ENCODE measurements around the gene RBM39.
"Not testable (repeated sequence)": the region's sequence is repeated elsewhere in the genome, so short reads cannot be mapped to it uniquely, and the experiment has no call there.

The RBM39 gene

GRCh38 chr20:35750611-35751010, 8.6 kb upstream of the RBM39 start:
- no peak for DNase-seq (ENCODE audit: low read depth)

GRCh38 chr20:35744492-35744841, 2.4 kb upstream of the RBM39 start:
- not testable (repeated sequence) for DNase-seq (ENCODE audit: low read depth)

- DNase-seq (ENCODE audit: low read depth) = no peak
These were observed 1.8 kb upstream of the RBM39 start for GRCh38 chr20:35743693-35744491.

- DNase-seq (ENCODE audit: low read depth) = no peak
These were observed 872 bp upstream of the RBM39 start for GRCh38 chr20:35742741-35743523.

GRCh38 chr20:35739294-35740163, 2.5 kb downstream of the RBM39 start:
- no peak for DNase-seq (ENCODE audit: low read depth)

GRCh38 chr20:35738410-35739179, 3.5 kb downstream of the RBM39 start:
- no peak for DNase-seq (ENCODE audit: low read depth)

DNA sequence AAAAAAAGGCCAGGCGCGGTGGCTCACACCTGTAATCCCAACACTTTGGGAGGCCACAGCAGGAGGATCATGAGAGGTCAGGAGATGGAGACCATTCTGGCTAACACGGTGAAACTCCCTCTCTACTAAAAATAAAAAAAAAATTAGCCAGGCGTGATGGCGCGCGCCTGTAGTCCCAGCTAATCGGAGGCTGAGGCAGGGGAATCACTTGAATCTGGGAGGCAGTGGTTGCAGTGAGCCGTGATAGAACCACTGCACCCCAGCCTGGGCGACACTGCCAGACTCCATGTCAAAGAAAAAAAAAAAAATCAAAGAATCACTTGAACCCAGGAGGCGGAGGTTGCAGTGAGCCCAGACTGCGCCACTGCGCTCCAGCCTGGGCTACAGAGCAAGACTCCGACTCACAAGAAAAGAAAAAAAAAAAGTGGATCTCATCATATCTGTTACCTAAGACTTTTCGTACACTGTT, 4.2 kb downstream of the RBM39 start:
- DNase-seq (ENCODE audit: low read depth) = no peak

DNA sequence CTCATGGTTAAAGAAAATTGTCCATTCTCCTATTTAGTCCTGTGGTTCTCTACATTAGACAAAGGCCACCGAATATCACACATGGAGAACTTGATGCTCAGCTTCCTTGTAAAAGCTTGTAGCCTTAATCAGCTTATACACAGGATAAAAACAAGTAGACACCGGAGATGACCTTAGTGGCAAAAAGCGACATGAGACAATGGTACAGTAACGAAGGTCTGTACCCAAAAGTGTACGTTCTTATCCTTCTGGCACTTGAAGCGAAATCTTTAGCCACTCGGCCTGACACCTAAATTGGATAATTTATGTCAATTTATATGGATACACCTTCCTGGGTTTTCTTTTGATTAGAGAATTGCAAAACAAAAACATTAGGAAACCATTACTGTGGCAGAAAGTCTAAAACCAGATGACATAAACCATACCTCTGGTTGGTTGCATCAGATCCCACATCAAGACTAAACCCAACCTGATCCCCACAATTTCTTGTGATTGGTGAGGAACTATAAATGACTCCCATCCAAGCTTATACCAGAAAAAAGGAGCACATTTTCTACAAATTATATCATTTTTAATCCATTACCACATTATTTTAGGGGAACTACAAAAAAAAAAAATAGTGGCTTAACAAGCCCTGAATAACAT, 6.1 kb downstream of the RBM39 start:
- no peak for DNase-seq (ENCODE audit: low read depth)

DNA sequence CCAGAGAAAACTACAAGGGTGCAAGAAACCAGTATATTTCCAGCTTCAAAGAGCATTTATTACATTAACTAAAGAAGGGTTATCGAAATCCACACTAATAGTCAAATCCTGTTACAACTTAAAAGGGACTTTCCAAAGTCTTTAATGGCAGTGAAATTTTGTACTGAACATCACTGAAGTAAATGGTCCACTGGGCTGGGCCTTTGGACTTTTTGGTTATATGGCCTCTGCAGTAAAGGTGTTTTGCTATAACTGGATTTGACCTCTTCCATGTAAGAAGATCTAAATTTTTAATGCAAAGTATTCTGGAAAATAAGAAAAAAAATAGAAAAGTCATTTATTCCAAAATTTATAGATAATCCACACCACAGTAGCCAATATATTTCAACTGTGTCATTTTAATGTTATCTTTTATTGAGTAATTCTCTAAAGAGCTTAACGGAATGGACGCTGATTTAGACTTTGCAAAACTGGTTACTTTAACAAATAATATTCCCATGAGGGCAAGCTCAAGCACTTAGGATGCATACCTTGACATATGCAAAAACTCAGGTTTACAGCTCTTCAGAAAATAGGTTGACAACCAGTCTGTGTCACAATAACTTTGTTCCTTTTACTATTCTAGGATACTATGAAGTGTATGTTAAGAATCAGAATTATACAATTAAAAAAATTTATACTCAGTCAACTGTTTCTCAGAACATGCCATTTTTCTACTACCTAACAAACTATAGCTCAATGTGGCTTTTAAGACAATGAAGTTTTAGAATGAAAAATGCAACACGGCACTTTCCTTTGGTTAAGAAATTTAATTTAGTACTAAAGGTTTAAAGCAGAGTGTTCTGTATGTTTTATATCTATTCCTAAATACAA, 7.0 kb downstream of the RBM39 start:
- no peak for DNase-seq (ENCODE audit: low read depth)

DNA sequence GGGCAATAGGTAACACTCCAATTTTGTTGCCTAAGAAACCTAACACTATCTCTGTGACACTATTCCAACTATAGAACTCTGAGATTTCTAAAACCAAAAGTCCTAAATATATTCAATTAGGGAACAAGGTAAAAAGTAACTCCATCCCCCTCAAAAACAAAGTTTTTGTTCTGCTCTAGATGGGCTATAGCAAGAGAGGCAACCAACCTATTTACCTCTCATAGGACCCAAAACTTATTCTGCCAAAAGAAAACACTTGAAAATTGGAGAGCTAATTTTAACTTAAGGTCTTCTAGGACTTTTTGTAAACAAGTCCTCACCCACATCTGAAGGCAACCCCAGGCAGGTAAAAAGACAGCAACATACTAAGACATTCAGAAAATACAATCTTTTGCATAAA, 7.7 kb downstream of the RBM39 start:
- no peak for DNase-seq (ENCODE audit: low read depth)

DNA sequence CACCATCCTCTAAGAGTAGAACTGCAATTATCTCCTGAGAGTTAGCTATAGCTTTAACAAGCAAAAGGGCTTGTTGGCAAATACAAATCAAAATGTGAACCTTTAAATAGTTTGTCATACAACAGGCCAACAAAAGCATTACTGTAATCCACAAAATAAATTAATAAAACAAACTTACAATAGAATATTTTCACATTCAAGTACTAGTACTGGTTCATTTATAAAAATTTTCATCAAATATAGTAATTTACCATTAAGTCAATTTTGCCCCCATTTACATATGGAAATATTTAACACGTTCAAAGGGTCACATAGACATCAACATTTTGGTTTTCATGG, 9.4 kb downstream of the RBM39 start:
- no peak for DNase-seq (ENCODE audit: low read depth)

GRCh38 chr20:35731862-35732643, 10.0 kb downstream of the RBM39 start:
- DNase-seq (ENCODE audit: low read depth) = no peak

DNA sequence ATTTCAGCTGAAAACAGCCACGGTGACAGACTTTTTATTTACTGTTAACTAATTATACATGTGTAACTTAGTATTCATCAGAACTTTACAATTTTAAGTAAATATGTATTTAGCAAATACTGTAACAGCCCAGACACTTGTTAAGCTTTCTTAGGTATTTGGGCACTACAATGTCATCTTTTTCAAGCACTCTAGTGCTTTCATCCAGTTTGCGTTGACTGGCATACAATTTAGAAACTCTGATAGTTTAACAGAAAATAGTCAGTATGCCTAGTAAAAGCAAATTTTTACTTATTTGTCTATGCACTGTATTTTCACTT, 10.6 kb downstream of the RBM39 start:
- no peak for DNase-seq (ENCODE audit: low read depth)

- DNase-seq (ENCODE audit: low read depth) = no peak
These were observed 11.2 kb downstream of the RBM39 start for GRCh38 chr20:35730583-35731468.

- no peak for DNase-seq (ENCODE audit: low read depth)
These were observed 12.1 kb downstream of the RBM39 start for GRCh38 chr20:35729836-35730582.

DNA sequence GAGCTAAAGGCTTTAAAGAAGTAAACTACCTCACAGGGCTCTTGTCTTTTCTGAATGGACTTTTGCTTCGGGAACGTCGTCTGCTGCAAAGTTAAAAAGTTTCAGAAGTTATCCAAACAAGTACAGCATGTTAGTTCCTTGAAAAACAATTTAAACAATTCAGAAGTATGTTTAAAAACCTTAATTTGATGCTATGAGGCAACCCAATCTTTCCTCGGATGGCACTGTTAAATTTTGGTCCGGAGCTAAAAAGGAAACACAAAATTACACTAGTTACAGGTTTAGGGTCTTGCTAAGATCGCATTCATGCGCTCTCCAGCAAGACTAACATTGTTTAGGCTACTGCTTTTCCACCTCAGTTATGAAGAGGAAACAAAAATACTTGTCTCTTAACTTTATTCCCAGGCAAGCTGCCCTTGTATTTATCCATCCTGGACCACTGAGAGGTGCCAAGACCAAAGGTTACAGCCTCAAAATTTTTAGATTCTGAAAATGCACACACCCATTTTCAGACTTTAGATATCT, 12.7 kb downstream of the RBM39 start:
- DNase-seq (ENCODE audit: low read depth) = no peak

DNA sequence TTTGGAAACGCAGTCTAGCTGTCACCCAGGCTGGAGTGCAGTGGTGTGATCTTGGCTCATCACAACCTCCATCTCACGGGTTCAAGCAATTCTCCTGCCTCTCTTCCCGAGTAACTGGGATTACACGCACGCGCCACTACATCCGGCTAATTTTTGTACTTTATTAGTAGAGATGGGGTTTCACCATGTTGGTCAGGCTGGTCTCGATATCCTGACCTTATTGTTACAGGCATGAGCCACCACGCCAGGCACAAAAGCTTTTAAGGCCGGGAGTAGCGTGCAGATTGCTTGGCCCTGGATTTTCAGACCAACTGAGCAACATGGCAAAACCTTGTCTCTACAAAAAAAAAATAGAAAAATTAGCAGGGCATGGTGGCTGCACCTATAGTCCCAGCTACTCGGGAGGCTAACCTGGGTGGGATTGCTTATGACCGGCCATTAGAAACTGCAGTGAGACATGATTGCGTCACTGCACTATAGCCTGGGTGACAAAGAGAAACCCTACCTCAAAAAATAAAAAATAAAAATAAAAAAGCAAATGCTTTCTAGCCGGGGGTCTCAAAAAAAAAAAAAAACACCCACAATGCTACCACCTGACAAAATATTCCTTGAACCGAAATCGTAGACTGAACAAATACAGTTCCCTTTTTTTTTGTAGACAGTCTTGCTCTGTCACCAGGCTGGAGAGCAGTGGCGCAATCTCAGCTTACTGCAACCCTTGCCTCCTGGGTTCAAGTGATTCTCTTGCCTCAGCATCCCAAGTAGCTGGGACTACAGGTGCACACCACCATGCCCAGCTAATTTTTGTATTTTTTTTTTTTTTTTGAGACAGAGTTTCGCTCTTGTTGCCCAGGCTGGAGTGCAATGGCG, 15.0 kb downstream of the RBM39 start:
- DNase-seq (ENCODE audit: low read depth) = no peak
